Upper lobe of right lung (tissue), 1 donor: Measurements from ENCODE around the gene TBC1D9. TPM values are rescaled to one million over a fixed set of nuclear protein-coding genes. Genes with fewer than 3 reads are reported as not detected.
A peak's percentile ranks its signal among the peaks of the same experiment; 100 is the strongest.

Experiments used
- ATAC-seq: fragments of 200-7000 bp; cut with Tn5 transposase; one replicate; pipeline ENCODE4 v1.9.1; 2020; ENCODE audit warnings: mild to moderate bottlenecking, moderate library complexity
- DNase-seq: peaks from one replicate; pipeline ENCODE4 v3.0.0-alpha.2; 2020
- H3K27ac ChIP-seq: fragments of 200-600 bp; one replicate; pipeline ENCODE4 v1.8.0; 2022
- H3K27me3 ChIP-seq: fragments of 200-600 bp; one replicate; pipeline ENCODE4 v1.8.0; 2022; ENCODE audit warnings: mild to moderate bottlenecking
- H3K36me3 ChIP-seq: fragments of 200-600 bp; one replicate; pipeline ENCODE4 v1.8.0; 2022
- H3K4me1 ChIP-seq: fragments of 200-600 bp; one replicate; pipeline ENCODE4 v1.8.0; 2022
- H3K4me3 ChIP-seq: fragments of 200-600 bp; one replicate; pipeline ENCODE4 v1.8.0; 2022; ENCODE audit warnings: mild to moderate bottlenecking
- H3K9me3 ChIP-seq: fragments of 200-600 bp; one replicate; pipeline ENCODE4 v1.8.0; 2022
- CTCF ChIP-seq: fragments of 200-600 bp; IDR thresholded peaks from one replicate; pipeline ENCODE4 v1.8.0; 2022; ENCODE audit warnings: antibody characterized with exemption
- intact Hi-C: fragments of 100-400 bp; cut with DNase I; formaldehyde crosslinking; loops from one replicate; pipeline ENCODE4 v1.11.0; 2022
- total RNA-seq: library from RNA; stranded (reverse); fragmentation: NEBNext Ultra II Directional; extraction: Animal tissue kit (Norgen Biotek cat#: 25700); gene quantifications from one replicate; pipeline ENCODE4 v1.2.1, GENCODE V29; 2021
- donor health status: DM: no; HTN: yes; CAD: no; lungs with severe emphysema.

TBC1D9 gene
- total RNA-seq, 1 donor from 2014 or later = 39.5 TPM

GRCh38 chr4:140633124-140633523 is 123.1 kb downstream of the TBC1D9 start:
- no peak for DNase-seq
- Histone ChIP-seq H3K27me3 (no peaks in the 10 kb centered on the region), H3K9me3 (no peaks in the 10 kb centered on the region), H3K4me3 (no peak overlapping the region), H3K36me3 (peaks cover 36% of the 10 kb centered on the region), H3K4me1 (no peaks in the 10 kb centered on the region), H3K27ac (no peak overlapping the region)
- ATAC-seq = no peak
- no peak for TF ChIP-seq CTCF
- intact Hi-C loops = no loop called here

DNA sequence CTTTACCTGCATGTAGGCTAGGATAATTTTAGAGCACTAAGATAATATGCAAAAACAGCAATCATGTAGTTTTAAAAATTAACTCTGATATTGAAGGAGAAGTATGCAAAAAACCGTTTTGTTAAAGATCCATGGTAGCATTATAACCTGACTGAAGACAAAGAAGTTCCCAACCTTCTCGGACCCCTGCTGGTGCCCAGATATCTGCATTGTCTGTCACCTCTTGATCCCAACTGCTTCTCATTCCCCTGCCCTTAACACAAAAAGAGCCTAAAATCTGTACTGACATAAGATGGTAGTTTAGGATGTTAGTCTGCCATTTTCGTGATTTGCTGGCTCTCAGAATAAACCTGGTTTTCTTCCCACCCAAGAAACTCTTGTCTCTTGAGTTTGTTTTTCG is 125.9 kb downstream of the TBC1D9 start:
- H3K36me3 ChIP-seq = peaks cover 52% of the 10 kb centered on the region
- ATAC-seq (no peak), DNase-seq (no peak)
- intact Hi-C loops = no loop called here
- no peaks in the 10 kb centered on the region for H3K9me3 ChIP-seq
- no peaks in the 10 kb centered on the region for H3K27me3 ChIP-seq
- TF ChIP-seq CTCF = no peak
- no peak overlapping the region for H3K27ac ChIP-seq
- H3K4me1 ChIP-seq = no peaks in the 10 kb centered on the region
- no peak overlapping the region for H3K4me3 ChIP-seq

- no peak overlapping the region for H3K27ac ChIP-seq
- H3K9me3 ChIP-seq = no peaks in the 10 kb centered on the region
- DNase-seq (no peak), ATAC-seq (no peak)
- H3K27me3 ChIP-seq = no peaks in the 10 kb centered on the region
- TF ChIP-seq CTCF = no peak
- intact Hi-C loops = no loop called here
- no peaks in the 10 kb centered on the region for H3K4me1 ChIP-seq
- no peak overlapping the region for H3K4me3 ChIP-seq
- peaks cover 69% of the 10 kb centered on the region for H3K36me3 ChIP-seq
Observed at GRCh38 chr4:140628016-140628415, 128.2 kb downstream of the TBC1D9 start.

- H3K9me3 ChIP-seq = no peaks in the 10 kb centered on the region
- H3K36me3 ChIP-seq = peaks cover 68% of the 10 kb centered on the region
- H3K4me1 ChIP-seq = no peaks in the 10 kb centered on the region
- ATAC-seq = no peak
- H3K4me3 ChIP-seq = no peak overlapping the region
- no peak overlapping the region for H3K27ac ChIP-seq
- no peak for TF ChIP-seq CTCF
- intact Hi-C loops = no loop called here
- no peaks in the 10 kb centered on the region for H3K27me3 ChIP-seq
- no peak for DNase-seq
Observed at GRCh38 chr4:140626661-140627376, 129.4 kb downstream of the TBC1D9 start.

DNA sequence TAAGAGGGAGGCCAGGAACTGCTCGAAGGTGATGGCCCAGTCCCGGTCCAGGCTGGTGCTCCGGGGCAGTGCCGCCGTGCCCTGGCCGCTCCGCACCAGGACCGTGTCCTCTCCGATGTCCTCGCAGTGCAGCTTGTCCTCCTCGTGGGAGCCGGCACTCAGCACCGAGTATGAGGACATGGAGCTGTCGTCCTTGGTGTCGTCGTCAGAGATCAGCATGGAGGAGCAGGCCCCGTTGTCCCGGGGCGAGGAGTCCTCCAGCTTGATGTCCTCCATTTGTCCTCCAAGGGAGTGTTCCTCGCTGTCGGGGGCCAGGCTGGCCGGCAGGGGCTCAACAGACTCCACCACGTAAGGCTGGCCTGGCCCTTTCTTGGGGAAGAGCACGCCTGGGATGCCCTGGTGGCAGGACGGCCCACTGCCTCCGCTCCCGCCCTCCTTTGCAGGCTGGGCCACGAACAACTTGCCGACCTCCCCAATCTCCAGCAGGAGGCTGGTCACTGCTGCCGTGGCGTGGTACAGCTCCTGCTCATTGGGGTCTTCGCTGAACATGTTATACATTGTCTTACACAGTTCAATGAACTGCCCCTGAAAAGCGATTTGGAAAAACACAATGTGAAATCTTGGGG is 133.7 kb downstream of the TBC1D9 start:
- H3K9me3 ChIP-seq = no peaks in the 10 kb centered on the region
- no peak for TF ChIP-seq CTCF
- H3K36me3 ChIP-seq = peaks cover 54% of the 10 kb centered on the region
- DNase-seq = no peak
- no peaks in the 10 kb centered on the region for H3K4me1 ChIP-seq
- peak; percentile 43 for ATAC-seq
- no peak overlapping the region for H3K4me3 ChIP-seq
- intact Hi-C loops = no loop called here
- H3K27me3 ChIP-seq = no peaks in the 10 kb centered on the region
- H3K27ac ChIP-seq = no peak overlapping the region
